VCaP (cell line): ENCODE results near the gene ATPAF2.

ENCODE experiments used
- H3K27ac ChIP-seq: fragments of 450-650 bp; 2 replicates; pipeline ENCODE4 v1.5.1; 2017
- TF ChIP-seq, protein P1 (sequence below): fragments of 450-650 bp; conservative IDR thresholded peaks from 2 replicates; pipeline ENCODE4 v1.5.1; 2017; ENCODE audit warnings: mild to moderate bottlenecking, moderate library complexity

ATPAF2 gene

DNA sequence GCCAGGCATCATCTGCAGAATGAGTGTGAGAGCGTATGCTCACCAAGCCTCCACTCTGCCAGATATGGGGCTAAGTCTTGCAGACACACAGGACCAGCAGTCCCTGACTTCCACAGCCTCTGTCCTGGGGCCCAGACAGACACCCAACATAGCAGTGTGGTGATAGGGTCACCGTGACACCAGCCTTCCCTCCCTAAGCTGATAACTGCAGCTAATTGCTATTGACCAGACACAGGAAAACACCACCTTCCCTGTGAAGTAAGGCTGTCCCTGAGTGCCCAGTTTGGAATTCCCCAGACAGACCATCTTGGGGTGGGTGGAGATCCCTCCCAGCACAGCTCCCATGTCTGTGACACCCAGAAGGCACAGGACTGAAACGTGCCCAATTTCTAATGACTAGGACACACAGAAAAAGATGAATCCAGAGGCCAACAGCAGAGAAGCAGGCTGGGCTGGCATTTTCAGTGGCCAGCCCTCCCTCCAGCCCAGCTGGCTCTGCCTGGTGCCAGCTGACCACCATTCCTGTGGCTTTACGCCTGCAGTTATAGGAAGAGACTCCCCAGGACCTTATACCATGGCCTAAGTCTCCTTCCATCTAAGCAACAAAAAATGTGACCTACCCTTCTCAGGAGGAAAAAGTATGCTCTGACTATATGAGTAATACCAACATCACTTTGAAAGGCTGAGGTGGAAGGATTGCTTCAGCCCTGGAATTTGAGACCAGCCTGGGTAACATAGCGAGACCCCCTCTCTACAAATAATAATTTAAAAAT, 30.3 kb downstream of the ATPAF2 start:
- TF ChIP-seq, protein P1, sequence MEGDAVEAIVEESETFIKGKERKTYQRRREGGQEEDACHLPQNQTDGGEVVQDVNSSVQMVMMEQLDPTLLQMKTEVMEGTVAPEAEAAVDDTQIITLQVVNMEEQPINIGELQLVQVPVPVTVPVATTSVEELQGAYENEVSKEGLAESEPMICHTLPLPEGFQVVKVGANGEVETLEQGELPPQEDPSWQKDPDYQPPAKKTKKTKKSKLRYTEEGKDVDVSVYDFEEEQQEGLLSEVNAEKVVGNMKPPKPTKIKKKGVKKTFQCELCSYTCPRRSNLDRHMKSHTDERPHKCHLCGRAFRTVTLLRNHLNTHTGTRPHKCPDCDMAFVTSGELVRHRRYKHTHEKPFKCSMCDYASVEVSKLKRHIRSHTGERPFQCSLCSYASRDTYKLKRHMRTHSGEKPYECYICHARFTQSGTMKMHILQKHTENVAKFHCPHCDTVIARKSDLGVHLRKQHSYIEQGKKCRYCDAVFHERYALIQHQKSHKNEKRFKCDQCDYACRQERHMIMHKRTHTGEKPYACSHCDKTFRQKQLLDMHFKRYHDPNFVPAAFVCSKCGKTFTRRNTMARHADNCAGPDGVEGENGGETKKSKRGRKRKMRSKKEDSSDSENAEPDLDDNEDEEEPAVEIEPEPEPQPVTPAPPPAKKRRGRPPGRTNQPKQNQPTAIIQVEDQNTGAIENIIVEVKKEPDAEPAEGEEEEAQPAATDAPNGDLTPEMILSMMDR, result no peak
- H3K27ac ChIP-seq, result no peak overlapping the region

DNA sequence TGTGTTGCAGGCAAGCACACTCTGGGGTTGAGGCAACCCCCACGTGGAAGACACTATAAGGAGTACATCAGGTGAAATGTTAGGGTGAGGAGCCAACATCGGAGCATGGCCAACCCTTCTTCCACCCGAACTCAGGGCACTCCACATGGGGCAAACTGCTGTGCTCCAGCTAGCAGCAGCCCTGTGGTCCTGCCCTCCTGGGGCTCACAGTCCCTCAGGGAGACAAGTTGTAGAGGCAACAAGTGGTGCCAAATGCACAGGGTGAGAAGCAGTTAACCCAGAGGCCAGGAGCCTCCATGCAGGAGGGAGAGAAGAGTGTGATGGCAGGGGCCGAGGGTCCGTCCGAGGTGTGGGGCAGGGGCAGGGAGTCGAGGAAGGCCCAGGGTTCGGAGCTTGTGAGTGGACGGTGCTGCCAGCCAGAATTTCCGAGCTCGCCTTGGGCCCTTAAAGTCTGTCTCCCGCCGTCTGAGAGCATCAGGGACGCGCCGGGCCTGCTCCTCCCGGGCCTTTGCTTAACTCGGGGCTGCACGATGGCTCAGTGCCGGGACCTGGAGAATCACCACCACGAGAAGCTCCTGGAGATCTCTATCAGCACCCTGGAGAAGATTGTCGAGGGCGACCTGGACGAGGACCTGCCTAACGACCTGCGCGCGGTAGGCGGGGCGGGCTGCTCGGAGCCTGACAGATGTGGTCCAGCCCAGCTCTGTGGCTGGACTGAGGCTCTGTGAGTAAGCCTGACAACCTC, 32.3 kb downstream of the ATPAF2 start:
- no peak overlapping the region for H3K27ac ChIP-seq
- TF ChIP-seq, protein P1, result no peak

GRCh38 chr17:18005496-18005895, 33.5 kb downstream of the ATPAF2 start:
- TF ChIP-seq, protein P1, result no peak
- no peak overlapping the region for H3K27ac ChIP-seq

- H3K27ac ChIP-seq, result no peak overlapping the region
- TF ChIP-seq, protein P1, result peak; percentile 41; the same call in 1 of the 2 replicates
Measured at GRCh38 chr17:18004884-18005305, 34.1 kb downstream of the ATPAF2 start.

DNA sequence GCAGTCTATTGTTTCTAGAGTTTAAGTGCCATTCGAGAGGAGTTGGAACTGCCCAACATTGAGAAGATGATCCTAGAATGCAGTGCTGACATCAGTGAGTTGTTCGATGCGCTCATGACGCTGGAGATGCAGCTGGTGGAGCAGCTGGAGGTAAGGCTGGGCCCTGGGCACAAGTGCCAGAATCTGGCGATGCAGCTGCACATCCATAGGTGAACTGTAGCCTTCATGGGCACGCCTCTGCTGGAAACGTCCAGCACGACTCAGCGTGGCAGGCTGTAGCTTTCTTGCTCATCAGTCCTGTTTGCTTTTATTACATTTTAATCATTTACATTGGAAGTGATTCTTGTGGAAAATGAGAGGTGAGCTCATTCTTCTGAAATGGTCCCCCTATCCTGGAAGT, 34.6 kb downstream of the ATPAF2 start:
- TF ChIP-seq, protein P1, result no peak
- H3K27ac ChIP-seq, result no peak overlapping the region

DNA sequence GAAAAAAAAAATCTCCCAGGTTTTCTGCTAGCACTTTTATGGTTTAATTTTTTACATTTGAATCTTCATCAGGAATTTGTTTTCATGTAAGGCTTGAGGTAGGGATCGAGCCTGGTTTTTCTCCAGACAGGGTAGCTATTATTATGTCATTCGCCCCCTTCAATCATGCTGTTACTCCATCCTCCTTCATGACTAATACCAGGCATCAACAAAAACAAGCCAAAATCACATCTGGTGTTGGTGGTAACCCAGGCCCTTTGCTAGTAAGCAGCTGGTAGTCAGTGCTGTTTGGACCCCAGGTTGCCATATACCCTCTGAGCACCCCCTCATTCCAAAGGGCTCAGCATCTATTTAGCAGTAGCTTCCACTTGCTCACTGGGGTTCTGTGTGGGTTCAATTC, 36.8 kb downstream of the ATPAF2 start:
- no peak overlapping the region for H3K27ac ChIP-seq
- TF ChIP-seq, protein P1, result no peak

- no peak overlapping the region for H3K27ac ChIP-seq
- TF ChIP-seq, protein P1, result no peak
Measured at GRCh38 chr17:18000030-18000408, 38.9 kb downstream of the ATPAF2 start.
